ENCODE measurements around the gene TMEM107. TPM values are rescaled to one million over a fixed set of nuclear protein-coding genes. Genes with fewer than 3 reads are reported as not detected.

Gene TMEM107
- total RNA-seq, 1 experiment from 2014 or later: 17.2 TPM

- 0 out of 2 replicates have a peak, but pooled peaks have one; percentile 3 for TF ChIP-seq HMGA2 (CRISPR knock-in tag; IDR thresholded peaks at IDR 0.05)
- TF ChIP-seq PREB (CRISPR knock-in tag; IDR thresholded peaks at IDR 0.05; ENCODE audit: borderline replicate concordance): no peak
Observed at GRCh38 chr17:8125154-8125946, 50.8 kb downstream of the TMEM107 start (continued).

- ChIA-PET CTCF (interaction anchor here (1.1 to 9.8 kb wide), 8 partner anchors 9 to 99 kb away, joined by 3 to 118 read pairs (median 7); no protein-coding TSS in a partner anchor), POLR2A (interaction anchor here (1.0 to 2.5 kb wide), 6 partner anchors 9 to 66 kb away, joined by 4 to 7 read pairs (median 5); partner anchors contain the start of genes BORCS6 and PER1)
- Mint-ChIP-seq H3K4me1 (peaks cover 23% of the 10 kb centered on the region), H3K9me3 (no peaks in the 10 kb centered on the region), H3K27ac (no peak overlapping the region), H3K4me3 (peak overlapping the region; percentile 85), H3K27me3 (ENCODE audit: low read depth) (peaks cover 76% of the 10 kb centered on the region), H3K36me3 (no peaks in the 10 kb centered on the region)
- DNase-seq (ENCODE audit: low spot score): no peak
- no peak for ATAC-seq
- no peak for TF ChIP-seq HMGXB4 (CRISPR knock-in tag; IDR thresholded peaks at IDR 0.05)
- no peak for TF ChIP-seq SMAD3 (CRISPR knock-in tag; IDR thresholded peaks at IDR 0.05; ENCODE audit: borderline replicate concordance)
- no peak for TF ChIP-seq ZNF263 (CRISPR knock-in tag; IDR thresholded peaks at IDR 0.05; ENCODE audit: low read depth)
- TF ChIP-seq E2F4 (CRISPR knock-in tag; IDR thresholded peaks at IDR 0.05; ENCODE audit: borderline replicate concordance, low read depth): no peak
- no peak for TF ChIP-seq FOXJ3 (CRISPR knock-in tag; IDR thresholded peaks at IDR 0.05; ENCODE audit: borderline replicate concordance)
- TF ChIP-seq RELA (CRISPR knock-in tag; IDR thresholded peaks at IDR 0.05; ENCODE audit: borderline replicate concordance): no peak
Observed at GRCh38 chr17:8124350-8125153, 51.6 kb downstream of the TMEM107 start.

- CTCF ChIA-PET: interaction anchor here (1.1 to 9.8 kb wide), 9 partner anchors 10 to 100 kb away, joined by 3 to 118 read pairs (median 8); no protein-coding TSS in a partner anchor
- DNase-seq (ENCODE audit: low spot score) (peak; percentile 79), ATAC-seq (peak; percentile 1)
- peak; percentile 86; the same call in 1 of the 2 replicates for TF ChIP-seq HMGXB4 (CRISPR knock-in tag; IDR thresholded peaks at IDR 0.05)
- no peak for TF ChIP-seq TEAD4 (CRISPR knock-in tag; IDR thresholded peaks at IDR 0.05)
- no peak for TF ChIP-seq E2F1 (CRISPR knock-in tag; IDR thresholded peaks at IDR 0.05)
- no peak for TF ChIP-seq ZNF232 (CRISPR knock-in tag; IDR thresholded peaks at IDR 0.05)
- TF ChIP-seq SP1 (CRISPR knock-in tag; conservative IDR thresholded peaks at IDR 0.05): peak; percentile 46
- TF ChIP-seq ZNF138 (CRISPR knock-in tag; conservative IDR thresholded peaks at IDR 0.05): no peak
- TF ChIP-seq ARID4B (CRISPR knock-in tag; IDR thresholded peaks at IDR 0.05; ENCODE audit: borderline replicate concordance): peak; percentile 57; the same call in 1 of the 2 replicates
- TF ChIP-seq IRF1 (CRISPR knock-in tag; IDR thresholded peaks at IDR 0.05): no peak
Observed at GRCh38 chr17:8123695-8124349, 52.4 kb downstream of the TMEM107 start, which contains the start of gene HES7. Gene HES7 (minus strand): TSS chr17:8124106. CDS start chr17:8124084, 22 bp downstream.

More at GRCh38 chr17:8123695-8124349, 52.4 kb downstream of the TMEM107 start, which contains the start of gene HES7:
- peak within 1 kb of the TSS; percentile 85 for H3K4me3 Mint-ChIP-seq
- H3K27me3 Mint-ChIP-seq (ENCODE audit: low read depth): peaks cover 72% of the 10 kb centered on the region
- no peaks in the 10 kb centered on the region for H3K9me3 Mint-ChIP-seq
- H3K4me1 Mint-ChIP-seq: peaks cover 23% of the 10 kb centered on the region
- H3K36me3 Mint-ChIP-seq: no peaks in the 10 kb centered on the region
- no peak within 1 kb of the TSS for H3K27ac Mint-ChIP-seq
- POLR2A ChIA-PET: interaction anchor here (1.0 to 2.5 kb wide), 7 partner anchors 10 to 66 kb away, joined by 4 to 7 read pairs (median 5); partner anchors contain the start of genes BORCS6 and PER1

Measured in WTC11 (cell line).